GM12874 (cell line): ENCODE measurements around the gene SAE1.
A peak's percentile ranks its signal among the peaks of the same experiment; 100 is the strongest.

ENCODE experiments used
- CTCF ChIP-seq: IDR thresholded peaks from 2 replicates; pipeline ENCODE4 v1.5.1; 2011; ENCODE audit warnings: low read depth, mild to moderate bottlenecking, control low read depth, low read length, moderate library complexity; ENCODE audit not compliant: insufficient read depth

The SAE1 gene

GRCh38 chr19:47124937-47125668 lies 5.5 kb upstream of the SAE1 start:
- peak; percentile 49 for TF ChIP-seq CTCF

- TF ChIP-seq CTCF, result no peak
Measured at GRCh38 chr19:47125669-47125938, 5.0 kb upstream of the SAE1 start.

GRCh38 chr19:47129579-47129978 lies 1.1 kb upstream of the SAE1 start:
- TF ChIP-seq CTCF, result no peak

GRCh38 chr19:47130120-47130588 lies 481 bp upstream of the SAE1 start:
- TF ChIP-seq CTCF, result no peak

- no peak for TF ChIP-seq CTCF
Measured at GRCh38 chr19:47132194-47132852, 1.7 kb downstream of the SAE1 start.

- no peak for TF ChIP-seq CTCF
Measured at GRCh38 chr19:47133021-47133471, 2.4 kb downstream of the SAE1 start.

- TF ChIP-seq CTCF, result no peak
Measured at GRCh38 chr19:47134545-47134944, 3.9 kb downstream of the SAE1 start.
